CD4-positive, CD25-positive, alpha-beta regulatory T cell (primary cell): ENCODE results near the gene NHERF1. TPM values are rescaled to one million over a fixed set of nuclear protein-coding genes. Genes with fewer than 3 reads are reported as not detected.
A peak's percentile ranks its signal among the peaks of the same experiment; 100 is the strongest.

Source experiments
- ATAC-seq, 2 donors: fragments of 150-1000 bp; cut with Tn5 transposase; one replicate each; pipeline ENCODE4 v1.10.0; 2021; ENCODE audit warnings: low read depth in 2 of 2, moderate number of reproducible peaks in 2 of 2, moderate library complexity in 1 of 2
- DNase-seq, 3 donors: peaks; one replicate each; pipeline versions ENCODE4 v3.0.0 to v3.0.0-alpha.2; 2012 to 2022; ENCODE audit warnings: mixed read lengths in 1 of 3
- H3K27ac ChIP-seq: one replicate; pipeline ENCODE4 v1.7.0; 2013; ENCODE audit warnings: mild to moderate bottlenecking, low read length; ENCODE audit not compliant: insufficient read depth, poor library complexity, severe bottlenecking
- H3K27me3 ChIP-seq: one replicate; pipeline ENCODE4 v1.7.0; 2013; ENCODE audit warnings: low read length; ENCODE audit not compliant: control insufficient read depth, insufficient read depth
- H3K36me3 ChIP-seq: one replicate; pipeline ENCODE4 v1.7.0; 2013; ENCODE audit warnings: mild to moderate bottlenecking, low read length, moderate library complexity; ENCODE audit not compliant: control insufficient read depth, insufficient read depth
- H3K4me1 ChIP-seq: 2 replicates; pipeline ENCODE4 v1.7.0; 2013; ENCODE audit warnings: mild to moderate bottlenecking, low read length; ENCODE audit not compliant: insufficient read depth, control insufficient read depth, poor library complexity, severe bottlenecking
- H3K4me3 ChIP-seq: one replicate; pipeline ENCODE4 v1.7.0; 2013; ENCODE audit warnings: low read depth, mild to moderate bottlenecking, low read length, moderate library complexity
- H3K9me3 ChIP-seq, 2 experiments: 1 replicate in 1 of 2; 2 replicates in 1 of 2; pipeline ENCODE4 v1.7.0; 2013; ENCODE audit warnings: low read length in 2 of 2, mild to moderate bottlenecking in 1 of 2, moderate library complexity in 1 of 2; ENCODE audit not compliant: control insufficient read depth in 2 of 2
- H3K27ac Mint-ChIP-seq, 3 donors: one replicate each; pipeline ENCODE4 v1.8.0; 2020 to 2022; ENCODE audit warnings: mild to moderate bottlenecking in 3 of 3, mixed read lengths in 3 of 3, moderate library complexity in 2 of 3
- H3K27me3 Mint-ChIP-seq: one replicate; pipeline ENCODE4 v1.8.0; 2022; ENCODE audit warnings: mild to moderate bottlenecking, mixed read lengths
- H3K36me3 Mint-ChIP-seq: one replicate; pipeline ENCODE4 v1.8.0; 2020; ENCODE audit warnings: mixed read lengths
- H3K4me1 Mint-ChIP-seq, 4 donors: one replicate each; pipeline ENCODE4 v1.8.0; 2020 to 2022; ENCODE audit warnings: mixed read lengths in 4 of 4, mild to moderate bottlenecking in 1 of 4
- H3K4me3 Mint-ChIP-seq, 4 donors: one replicate each; pipeline ENCODE4 v1.8.0; 2020 to 2022; ENCODE audit warnings: mild to moderate bottlenecking in 4 of 4, mixed read lengths in 4 of 4, moderate library complexity in 3 of 4
- H3K9me3 Mint-ChIP-seq, 7 donors: one replicate each; pipeline ENCODE4 v1.8.0; 2020 to 2022; ENCODE audit warnings: mixed read lengths in 7 of 7, mild to moderate bottlenecking in 3 of 7, moderate library complexity in 2 of 7
- polyA plus RNA-seq, 4 donors: library from polyadenylated mRNA; unstranded; fragments of 300-500 nt; fragmentation: Illumina TruSeq; gene quantifications; one replicate each; pipeline ENCODE4 v1.2.3, GENCODE V29; 2021
- total RNA-seq: library from RNA; stranded (reverse); gene quantifications from one replicate; pipeline ENCODE4 v1.2.3, GENCODE V29; 2022

NHERF1 gene
- total and polyA plus RNA-seq, 5 donors from 2014 or later, result 177 to 453 (median 399) TPM

DNA sequence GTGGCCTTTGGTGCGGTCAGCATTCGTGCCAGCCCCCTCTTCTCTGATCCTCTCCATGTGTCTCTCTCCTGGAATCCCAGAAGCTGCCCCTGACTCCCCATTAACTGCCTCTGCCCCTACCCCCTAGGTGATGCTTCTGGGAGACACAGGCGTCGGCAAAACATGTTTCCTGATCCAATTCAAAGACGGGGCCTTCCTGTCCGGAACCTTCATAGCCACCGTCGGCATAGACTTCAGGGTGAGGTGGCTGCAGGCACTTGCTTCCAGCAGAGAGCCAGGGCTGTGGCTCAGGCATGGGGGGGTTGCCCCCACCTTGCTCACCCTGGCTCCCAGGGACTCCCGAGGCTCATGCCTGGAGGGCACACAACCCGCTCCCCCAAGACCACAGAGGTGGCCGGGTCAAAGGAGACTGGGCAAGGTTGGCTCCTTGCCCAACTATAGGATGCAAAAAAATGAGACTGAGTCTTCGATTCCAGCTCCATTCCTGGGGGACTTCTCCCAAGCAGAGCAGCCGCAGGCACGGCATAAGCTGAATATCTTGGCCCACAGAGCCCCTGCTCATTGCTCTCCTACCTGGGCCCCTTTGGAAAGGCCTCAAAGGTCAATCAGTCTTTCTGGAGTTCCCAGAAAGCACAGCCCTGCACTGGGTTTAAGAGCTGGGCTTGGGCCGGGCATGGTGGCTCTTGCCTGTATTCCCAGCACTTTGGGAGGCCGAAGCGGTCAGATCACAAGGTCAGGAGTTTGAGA, 7.6 kb upstream of the NHERF1 start:
- H3K9me3 Mint-ChIP-seq, result peaks cover 0 to 1% (median 0%) of the 10 kb centered on the region in 7 donors
- no peak for ATAC-seq

DNA sequence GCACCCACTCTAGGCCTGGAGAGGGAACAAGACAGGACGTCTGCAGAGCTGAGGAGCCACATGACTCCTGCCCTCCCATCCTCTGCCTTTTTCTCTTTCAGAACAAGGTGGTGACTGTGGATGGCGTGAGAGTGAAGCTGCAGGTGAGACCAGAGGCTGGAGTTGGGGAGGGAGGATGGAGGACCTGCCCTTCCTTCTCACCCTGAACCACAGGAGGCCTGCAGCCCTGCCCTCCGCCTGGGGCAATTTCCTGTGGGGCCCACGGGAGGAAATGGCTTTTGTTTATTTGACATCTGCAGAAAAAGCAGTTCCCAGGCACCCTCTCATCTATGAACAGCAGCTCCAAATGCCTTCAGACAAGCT, 6.3 kb upstream of the NHERF1 start:
- peaks cover 96% of the 10 kb centered on the region for H3K4me1 ChIP-seq
- Mint-ChIP-seq H3K27me3 (no peaks in the 10 kb centered on the region), H3K4me3 (peak overlapping the region; percentile 66 to 95 (median 84)), H3K27ac (peak overlapping the region; percentile 96 to 98 (median 96)), H3K9me3 (no peaks in the 10 kb centered on the region), H3K4me1 (peaks cover 19 to 93% (median 54%) of the 10 kb centered on the region in 4 donors), H3K36me3 (peaks cover 7% of the 10 kb centered on the region)
- no peaks in the 10 kb centered on the region for H3K27me3 ChIP-seq
- peak; percentile 14 to 19 for ATAC-seq
- no peaks in the 10 kb centered on the region for H3K36me3 ChIP-seq
- H3K9me3 ChIP-seq, result no peaks in the 10 kb centered on the region
- DNase-seq, result peak in 2 of 3 donors; percentile 29 to 92
- H3K27ac ChIP-seq, result peak overlapping the region; percentile 73
- H3K4me3 ChIP-seq, result peak overlapping the region; percentile 66

More for the DNA sequence above, 7.6 kb upstream of the NHERF1 start:
- Mint-ChIP-seq H3K4me3 (peak overlapping the region; percentile 61 to 95 (median 84)), H3K27ac (peak overlapping the region; percentile 90 to 98 (median 96)), H3K27me3 (no peaks in the 10 kb centered on the region), H3K4me1 (peaks cover 19 to 87% (median 53%) of the 10 kb centered on the region in 4 donors), H3K36me3 (peaks cover 7% of the 10 kb centered on the region)
- DNase-seq, result no peak
- Histone ChIP-seq H3K4me1 (peaks cover 95% of the 10 kb centered on the region), H3K4me3 (no peak overlapping the region), H3K9me3 (no peaks in the 10 kb centered on the region), H3K27me3 (no peaks in the 10 kb centered on the region), H3K36me3 (no peaks in the 10 kb centered on the region), H3K27ac (peak overlapping the region; percentile 73)

DNA sequence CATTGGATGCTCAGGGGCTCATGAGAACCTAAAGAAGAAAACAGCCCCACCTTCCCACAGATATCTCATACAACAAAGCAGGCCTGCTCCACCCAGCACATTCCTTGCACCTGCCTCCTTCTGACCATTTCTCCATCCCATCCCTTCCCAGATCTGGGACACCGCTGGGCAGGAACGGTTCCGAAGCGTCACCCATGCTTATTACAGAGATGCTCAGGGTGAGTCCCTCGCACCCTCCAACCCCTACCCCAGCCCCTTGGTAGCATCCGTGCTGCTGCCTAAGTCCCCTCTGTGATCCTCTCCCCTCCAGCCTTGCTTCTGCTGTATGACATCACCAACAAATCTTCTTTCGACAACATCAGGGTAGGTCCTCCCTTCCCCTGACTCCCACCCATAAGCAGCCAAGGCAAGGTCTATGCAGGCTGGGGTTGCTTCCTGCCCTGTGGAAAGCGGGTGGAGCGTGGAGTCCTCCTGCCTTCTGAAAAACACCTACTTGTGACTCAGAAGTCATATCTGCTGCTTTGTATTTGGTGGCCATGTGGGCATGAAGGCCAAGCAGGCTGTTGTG, 5.4 kb upstream of the NHERF1 start:
- H3K4me3 Mint-ChIP-seq, result peak overlapping the region in 3 of 4 donors; percentile 84 to 95 (median 85)
- H3K27ac Mint-ChIP-seq, result peak overlapping the region; percentile 96 to 98 (median 96)
- no peak for ATAC-seq
- Histone ChIP-seq H3K36me3 (no peaks in the 10 kb centered on the region), H3K27ac (peak overlapping the region; percentile 73), H3K4me3 (no peak overlapping the region), H3K4me1 (peaks cover 96% of the 10 kb centered on the region), H3K9me3 (no peaks in the 10 kb centered on the region), H3K27me3 (no peaks in the 10 kb centered on the region)
- peaks cover 7% of the 10 kb centered on the region for H3K36me3 Mint-ChIP-seq
- DNase-seq, result no peak
- H3K27me3 Mint-ChIP-seq, result no peaks in the 10 kb centered on the region
- peaks cover 19 to 93% (median 54%) of the 10 kb centered on the region in 4 donors for H3K4me1 Mint-ChIP-seq
- H3K9me3 Mint-ChIP-seq, result no peaks in the 10 kb centered on the region

DNA sequence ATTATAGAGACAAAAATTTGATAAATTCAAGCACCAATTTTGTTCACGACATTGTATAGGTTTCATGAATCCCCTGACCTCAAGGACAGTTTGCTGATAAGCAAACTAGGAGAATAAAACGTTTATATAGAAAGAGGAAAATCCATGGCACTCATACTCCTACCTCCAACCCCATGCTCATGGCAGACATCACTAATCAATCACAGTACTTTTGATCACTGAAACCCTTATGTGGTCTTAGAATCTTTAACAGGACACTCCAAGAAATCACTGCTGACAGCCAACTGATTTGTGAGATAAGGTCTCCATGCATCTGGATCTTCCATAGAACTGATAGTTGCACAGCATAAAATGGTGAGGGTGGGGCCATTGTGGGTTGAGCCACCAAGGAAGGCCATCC, 4.7 kb upstream of the NHERF1 start:
- no peak for DNase-seq
- Mint-ChIP-seq H3K27me3 (no peaks in the 10 kb centered on the region), H3K4me3 (peak overlapping the region in 3 of 4 donors; percentile 29 to 95 (median 84)), H3K9me3 (no peaks in the 10 kb centered on the region), H3K27ac (peak overlapping the region; percentile 72 to 96 (median 96)), H3K4me1 (peaks cover 18 to 86% (median 50%) of the 10 kb centered on the region in 4 donors), H3K36me3 (peaks cover 7% of the 10 kb centered on the region)
- peaks cover 90% of the 10 kb centered on the region for H3K4me1 ChIP-seq
- no peaks in the 10 kb centered on the region for H3K27me3 ChIP-seq
- H3K36me3 ChIP-seq, result no peaks in the 10 kb centered on the region
- ATAC-seq, result no peak
- no peaks in the 10 kb centered on the region for H3K9me3 ChIP-seq
- peak overlapping the region; percentile 50 for H3K27ac ChIP-seq
- no peak overlapping the region for H3K4me3 ChIP-seq

DNA sequence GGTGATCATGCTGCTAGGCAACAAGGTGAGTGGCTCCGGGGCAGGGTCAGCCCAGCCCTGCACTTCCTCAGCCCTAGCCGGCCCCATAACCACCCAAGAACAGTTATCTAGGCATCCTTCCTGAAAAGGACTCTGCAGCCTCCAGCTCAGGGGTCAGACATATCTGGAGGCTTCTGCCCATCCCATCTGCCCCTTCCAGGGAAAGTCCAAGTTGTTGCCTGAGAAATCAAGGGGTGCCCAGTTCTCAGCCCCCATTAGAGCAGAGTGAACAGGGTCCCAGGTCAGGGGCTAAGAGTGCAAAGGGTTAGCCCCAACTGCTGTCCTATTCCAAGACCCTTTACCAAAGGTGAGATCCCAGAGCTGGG, 4.1 kb upstream of the NHERF1 start:
- peaks cover 14 to 80% (median 44%) of the 10 kb centered on the region in 4 donors for H3K4me1 Mint-ChIP-seq

DNA sequence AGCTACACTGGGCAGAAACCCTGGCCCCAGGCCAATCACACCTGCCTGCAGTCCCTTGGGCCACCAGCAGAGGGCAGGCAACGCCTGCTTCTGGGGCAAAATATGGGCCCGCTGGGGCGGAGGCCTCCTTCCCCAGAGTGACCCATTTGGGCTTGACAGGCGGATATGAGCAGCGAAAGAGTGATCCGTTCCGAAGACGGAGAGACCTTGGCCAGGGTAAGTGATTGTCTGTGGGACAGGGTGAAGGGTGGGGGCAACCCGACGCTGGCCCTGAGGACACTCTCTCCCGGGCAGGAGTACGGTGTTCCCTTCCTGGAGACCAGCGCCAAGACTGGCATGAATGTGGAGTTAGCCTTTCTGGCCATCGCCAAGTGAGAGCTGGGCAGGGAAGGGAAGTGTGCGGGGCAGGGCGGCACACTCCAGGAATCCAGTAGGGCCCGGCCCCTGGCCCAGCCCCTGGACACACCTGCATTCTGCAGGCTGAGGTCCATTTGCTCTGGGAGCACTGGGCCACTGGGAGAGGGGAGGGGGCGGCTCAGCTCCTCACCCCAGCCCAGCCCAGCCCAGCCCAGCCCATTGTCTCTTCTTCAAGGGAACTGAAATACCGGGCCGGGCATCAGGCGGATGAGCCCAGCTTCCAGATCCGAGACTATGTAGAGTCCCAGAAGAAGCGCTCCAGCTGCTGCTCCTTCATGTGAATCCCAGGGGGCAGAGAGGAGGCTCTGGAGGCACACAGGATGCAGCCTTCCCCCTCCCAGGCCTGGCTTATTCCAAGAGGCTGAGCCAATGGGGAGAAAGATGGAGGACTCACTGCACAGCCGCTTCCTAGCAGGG, 3.5 kb upstream of the NHERF1 start:
- Mint-ChIP-seq H3K9me3 (no peaks in the 10 kb centered on the region), H3K4me3 (peak overlapping the region; percentile 70 to 95 (median 81)), H3K27me3 (no peaks in the 10 kb centered on the region), H3K27ac (peak overlapping the region; percentile 72 to 96 (median 91)), H3K4me1 (peaks cover 14 to 74% (median 43%) of the 10 kb centered on the region in 4 donors), H3K36me3 (peaks cover 7% of the 10 kb centered on the region)
- no peaks in the 10 kb centered on the region for H3K27me3 ChIP-seq
- DNase-seq (peak; percentile 75 to 79 (median 76)), ATAC-seq (peak; percentile 24 to 29)
- H3K36me3 ChIP-seq, result no peaks in the 10 kb centered on the region
- no peaks in the 10 kb centered on the region for H3K9me3 ChIP-seq
- H3K4me1 ChIP-seq, result peaks cover 79% of the 10 kb centered on the region
- no peak overlapping the region for H3K4me3 ChIP-seq
- peak overlapping the region; percentile 50 for H3K27ac ChIP-seq

More for the DNA sequence above, 4.1 kb upstream of the NHERF1 start:
- Mint-ChIP-seq H3K36me3 (peaks cover 3% of the 10 kb centered on the region), H3K27me3 (no peaks in the 10 kb centered on the region), H3K4me3 (peak overlapping the region in 3 of 4 donors; percentile 78 to 95 (median 84)), H3K9me3 (no peaks in the 10 kb centered on the region), H3K27ac (peak overlapping the region; percentile 72 to 96 (median 91))
- Histone ChIP-seq H3K4me1 (peaks cover 84% of the 10 kb centered on the region), H3K27ac (peak overlapping the region; percentile 50), H3K27me3 (no peaks in the 10 kb centered on the region), H3K9me3 (no peaks in the 10 kb centered on the region), H3K36me3 (no peaks in the 10 kb centered on the region), H3K4me3 (no peak overlapping the region)
- ATAC-seq (no peak), DNase-seq (no peak)

DNA sequence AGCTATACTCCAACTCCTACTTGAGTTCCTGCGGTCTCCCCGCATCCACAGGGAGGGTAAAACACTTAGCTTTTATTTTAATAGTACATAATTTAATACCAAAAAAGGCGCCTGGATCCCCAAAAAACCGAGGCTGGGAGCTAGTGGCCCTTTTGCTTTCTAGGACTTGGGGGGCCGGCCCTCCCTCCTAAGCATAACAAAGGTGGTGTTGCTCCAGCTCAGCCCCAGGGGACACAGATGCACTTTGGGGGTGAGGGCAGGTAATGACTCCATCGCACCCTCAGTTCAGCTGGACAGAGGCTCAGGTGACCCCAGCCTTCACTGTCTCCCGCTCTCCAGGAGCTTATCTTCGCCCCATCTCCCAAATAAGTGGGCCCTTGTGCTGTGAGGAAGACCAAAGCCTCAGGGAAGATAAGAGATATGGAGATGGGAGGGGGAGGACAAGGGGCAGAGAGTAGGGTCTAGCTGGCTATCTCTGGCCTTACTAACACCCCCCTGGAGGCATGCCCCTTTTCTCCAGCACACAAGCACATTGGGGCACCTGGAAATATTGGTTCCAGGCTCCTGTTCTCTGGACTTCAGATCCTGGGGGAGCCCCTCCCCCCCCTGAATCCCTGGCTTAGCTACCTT, 2.8 kb upstream of the NHERF1 start:
- ATAC-seq, result no peak
- Mint-ChIP-seq H3K4me1 (peaks cover 14 to 69% (median 38%) of the 10 kb centered on the region in 4 donors), H3K9me3 (no peaks in the 10 kb centered on the region), H3K4me3 (peak overlapping the region in 2 of 4 donors; percentile 52 to 91), H3K27ac (no peak overlapping the region), H3K36me3 (peaks cover 7% of the 10 kb centered on the region), H3K27me3 (no peaks in the 10 kb centered on the region)
- Histone ChIP-seq H3K27ac (no peak overlapping the region), H3K27me3 (no peaks in the 10 kb centered on the region), H3K36me3 (no peaks in the 10 kb centered on the region), H3K4me1 (peaks cover 77% of the 10 kb centered on the region), H3K4me3 (no peak overlapping the region), H3K9me3 (no peaks in the 10 kb centered on the region)
- no peak for DNase-seq
